Renal cortical epithelial cell (primary cell): ENCODE measurements around the gene IGF2BP3. TPM values are rescaled to one million over a fixed set of nuclear protein-coding genes. Genes with fewer than 3 reads are reported as not detected.
"Not testable (repeated sequence)": the region's sequence is repeated elsewhere in the genome, so short reads cannot be mapped to it uniquely, and the experiment has no call there.

ENCODE experiments used
- DNase-seq: peaks from one replicate; pipeline ENCODE4 v3.0.0-alpha.2; 2011; ENCODE audit warnings: low read depth
- total RNA-seq: library from RNA; depleted of rRNA; stranded (reverse); fragments of >200 nt; gene quantifications from 2 replicates; pipeline ENCODE4 v1.2.3, GENCODE V29; 2014

Gene IGF2BP3
- total RNA-seq, 1 donor from 2014 or later: 50.8 TPM

DNA sequence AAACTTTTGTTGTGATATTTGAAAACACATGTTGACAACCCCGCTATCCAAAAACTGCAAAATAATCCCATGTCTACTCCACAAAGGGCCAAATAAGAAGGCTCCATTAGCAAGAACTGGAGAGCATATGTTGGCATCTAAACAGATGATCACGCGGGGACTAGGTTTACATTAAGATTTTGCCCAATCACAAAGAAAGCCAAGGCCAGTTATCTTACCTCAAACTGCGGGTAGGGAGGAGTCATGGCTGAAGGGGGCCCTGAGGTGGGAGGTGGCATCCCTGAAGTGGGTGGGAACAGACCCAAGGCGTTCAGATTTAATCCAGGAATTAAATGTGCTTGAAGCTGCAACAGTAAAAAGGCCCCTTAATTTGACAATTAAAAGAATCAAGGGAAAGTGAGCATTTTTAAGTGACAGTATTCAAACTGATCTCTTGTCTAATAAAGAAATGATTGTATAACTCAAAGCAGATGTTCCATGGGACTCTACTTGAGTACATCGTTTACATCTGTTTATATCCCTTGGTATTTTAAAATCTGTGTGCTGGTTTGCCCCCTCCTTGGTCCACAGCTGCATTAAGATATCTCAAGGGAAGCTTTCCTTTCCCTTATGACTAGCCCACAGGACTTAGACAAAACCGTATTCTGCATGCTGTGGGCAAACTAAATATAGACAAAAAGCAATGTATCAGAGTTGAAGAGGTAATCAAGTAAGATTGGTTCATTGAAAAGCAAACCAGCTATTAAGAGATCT lies 128.3 kb downstream of the IGF2BP3 start:
- DNase-seq: no peak

GRCh38 chr7:23338863-23339262 lies 131.4 kb downstream of the IGF2BP3 start:
- no peak for DNase-seq

GRCh38 chr7:23338439-23338838 lies 131.9 kb downstream of the IGF2BP3 start:
- DNase-seq: no peak

GRCh38 chr7:23337374-23337773 lies 132.9 kb downstream of the IGF2BP3 start:
- no peak for DNase-seq

DNA sequence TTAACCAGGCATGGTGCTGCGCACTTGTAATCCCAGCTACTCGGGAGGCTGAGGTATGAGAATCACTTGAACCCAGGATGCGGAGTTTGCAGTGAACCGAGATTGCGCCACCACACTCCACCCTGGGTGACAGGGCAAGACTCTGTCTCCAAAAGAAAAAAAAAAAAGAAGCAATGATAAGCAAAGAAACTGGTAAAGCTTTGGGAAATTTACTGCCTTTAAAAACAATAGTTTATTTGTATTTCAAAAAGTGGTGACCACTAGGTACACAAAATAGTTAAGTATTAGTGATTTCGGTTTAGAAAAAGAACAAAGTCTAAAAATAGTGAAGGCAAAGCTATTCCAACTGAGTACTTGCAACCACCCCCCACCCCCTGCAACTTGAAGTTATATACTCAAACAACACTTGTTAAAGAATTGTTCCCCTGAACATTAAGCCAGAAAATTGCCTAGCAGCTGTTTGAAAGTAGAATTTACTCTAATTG lies 133.4 kb downstream of the IGF2BP3 start:
- DNase-seq: no peak

GRCh38 chr7:23336086-23336485 lies 134.2 kb downstream of the IGF2BP3 start:
- no peak for DNase-seq

DNA sequence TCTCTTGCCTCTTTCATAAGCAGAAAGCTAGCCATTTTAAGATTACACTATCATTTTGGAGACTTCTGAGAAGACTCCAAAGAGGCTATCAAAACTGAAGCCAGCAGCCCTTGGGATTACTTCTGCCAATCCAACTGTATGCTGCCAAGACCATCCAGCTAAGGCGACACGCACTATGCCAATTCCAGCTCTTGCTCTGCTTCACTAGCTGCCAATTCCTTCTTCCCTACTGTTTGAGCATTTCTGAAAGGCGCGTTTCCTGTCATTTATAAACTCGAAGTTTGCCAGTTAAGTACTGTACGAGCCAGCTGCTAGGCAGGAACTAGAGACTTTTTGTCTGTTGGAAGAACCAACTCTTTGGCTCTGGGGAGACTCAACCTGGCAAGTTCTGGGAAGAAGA lies 134.7 kb downstream of the IGF2BP3 start:
- DNase-seq: no peak

- DNase-seq: no peak
These were observed 135.2 kb downstream of the IGF2BP3 start for GRCh38 chr7:23335136-23335535.

DNA sequence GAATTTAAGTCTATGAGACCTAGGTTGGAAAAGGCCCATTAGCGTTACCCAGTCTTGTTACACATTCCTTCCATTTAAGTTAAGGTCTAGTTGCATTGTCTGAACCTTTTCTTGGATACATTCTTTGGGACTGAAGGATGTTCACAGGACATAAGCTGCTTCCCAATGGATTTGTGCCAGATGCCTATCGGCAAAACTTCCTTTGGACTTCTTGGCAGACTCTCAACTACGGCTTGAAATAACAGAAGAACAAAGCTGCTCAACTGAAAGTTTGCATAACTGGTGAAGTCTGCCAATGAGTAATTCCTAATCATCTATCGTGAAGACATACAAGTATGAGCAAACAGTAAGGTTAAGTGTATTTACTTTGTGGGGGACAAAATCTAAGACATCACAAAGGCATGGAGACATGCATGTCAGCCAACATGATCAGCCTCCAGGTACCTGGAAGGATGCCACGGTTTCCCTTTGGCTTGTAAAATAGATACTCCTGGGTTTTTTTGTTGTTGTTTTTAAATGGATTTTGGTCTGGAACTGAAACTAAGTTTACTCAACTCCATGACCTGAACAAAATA lies 135.7 kb downstream of the IGF2BP3 start:
- DNase-seq: peak; percentile 99

DNA sequence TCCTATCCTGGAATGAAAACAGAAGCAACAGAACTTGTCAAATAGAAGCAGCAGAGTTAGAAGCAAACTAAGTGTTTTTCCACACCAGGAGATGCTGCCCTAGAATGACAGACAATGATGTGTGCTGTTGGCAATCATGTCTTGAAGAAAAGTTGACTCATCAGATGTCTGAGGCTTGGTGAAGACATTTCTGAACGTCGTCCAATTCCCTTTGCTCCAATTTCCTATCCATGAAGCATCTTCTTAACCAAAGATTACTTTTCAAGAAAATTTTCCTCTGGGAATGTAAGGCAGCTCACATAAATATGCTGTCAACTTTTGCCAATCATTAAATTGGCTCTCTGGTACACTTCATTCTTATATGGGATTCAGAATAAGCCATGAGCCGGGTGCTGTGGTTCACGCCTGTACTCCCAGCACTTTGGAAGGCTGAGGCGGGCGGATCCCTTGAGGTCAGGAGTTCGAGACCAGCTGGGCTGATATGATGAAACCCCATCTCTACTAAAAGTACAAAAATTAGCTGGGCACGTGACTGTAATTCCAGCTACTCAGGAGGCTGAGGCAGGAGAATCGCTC lies 136.5 kb downstream of the IGF2BP3 start:
- peak; percentile 92 for DNase-seq

GRCh38 chr7:23332910-23333612 lies 137.2 kb downstream of the IGF2BP3 start:
- peak; percentile 20 for DNase-seq

DNA sequence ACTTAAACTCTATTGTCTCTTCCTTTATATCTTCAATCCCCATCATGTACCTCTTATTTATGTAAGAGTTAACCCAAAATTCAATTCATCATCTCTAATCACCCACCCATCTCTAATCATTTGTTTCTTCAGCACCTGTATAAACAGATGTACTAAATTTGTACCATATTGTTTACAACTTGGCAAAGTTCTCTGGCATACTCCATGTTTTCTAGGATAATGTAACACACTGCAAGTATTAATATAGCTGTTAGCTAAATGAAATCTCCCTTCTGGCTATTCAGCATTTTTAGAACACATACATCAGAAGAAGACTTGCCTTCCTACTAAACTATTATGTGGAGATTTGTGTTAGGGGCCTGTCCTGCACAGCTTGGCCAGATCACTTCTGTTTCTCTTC lies 138.1 kb downstream of the IGF2BP3 start:
- DNase-seq: no peak

DNA sequence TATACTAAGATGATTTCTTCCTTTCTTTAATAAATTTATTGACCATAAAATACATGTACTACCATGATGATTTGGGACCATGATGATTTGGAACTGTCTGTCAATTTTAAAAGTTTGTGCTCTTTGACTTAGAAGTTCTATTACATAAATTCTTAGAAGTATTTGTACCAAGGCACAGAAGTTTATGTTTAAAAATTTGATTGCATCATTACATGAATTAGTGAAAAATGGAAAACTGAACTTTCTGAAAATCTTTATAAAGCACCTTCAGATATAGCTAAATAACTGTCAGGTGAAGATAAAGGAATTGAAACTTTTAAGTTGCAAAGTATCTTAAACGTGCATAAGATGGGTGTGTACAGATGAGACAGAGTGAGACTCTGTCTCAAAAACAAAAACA lies 139.2 kb downstream of the IGF2BP3 start:
- DNase-seq: no peak

DNA sequence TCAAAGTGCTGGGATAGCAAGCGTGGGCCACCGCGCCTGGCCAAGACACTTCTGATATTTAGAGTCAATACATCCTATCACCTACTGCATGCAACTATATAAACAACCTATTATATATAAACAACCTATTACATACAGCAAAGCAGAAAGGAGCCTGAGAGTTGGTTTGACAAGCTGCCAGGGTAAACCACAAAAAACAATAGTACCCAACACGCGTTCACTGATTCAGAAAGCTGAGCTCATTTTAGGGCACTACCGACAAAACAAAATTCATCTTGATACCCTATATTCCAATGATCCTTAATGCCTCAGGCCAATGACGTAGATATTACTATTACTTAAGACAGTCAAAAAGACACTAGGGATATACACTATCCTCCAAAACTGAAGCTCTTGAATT lies 154.9 kb downstream of the IGF2BP3 start:
- peak; percentile 31 for DNase-seq

DNA sequence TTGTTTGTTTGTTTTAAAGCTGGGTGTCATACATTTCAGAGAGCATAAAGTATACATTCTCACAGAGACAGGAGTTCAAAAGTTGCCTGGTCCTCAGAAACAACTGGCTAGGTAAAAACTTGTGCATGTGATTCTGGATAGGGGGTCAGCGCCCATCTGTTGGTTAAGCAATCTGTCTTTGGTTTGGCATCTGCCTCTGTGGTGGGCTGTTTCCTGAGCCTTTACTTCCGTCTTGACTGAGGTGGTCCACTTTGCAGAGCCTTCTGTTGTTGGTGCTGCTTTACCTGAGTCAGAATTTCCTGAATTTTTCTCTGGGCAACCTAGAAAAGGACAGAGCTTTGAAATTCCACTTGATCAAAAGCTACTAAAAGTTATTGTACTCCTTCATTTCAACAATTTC lies 158.2 kb downstream of the IGF2BP3 start:
- not testable (repeated sequence) for DNase-seq

GRCh38 chr7:23308754-23309153 lies 161.5 kb downstream of the IGF2BP3 start:
- DNase-seq: no peak

GRCh38 chr7:23306936-23307521 lies 163.3 kb downstream of the IGF2BP3 start:
- DNase-seq: no peak

GRCh38 chr7:23299770-23300300 lies 170.5 kb downstream of the IGF2BP3 start:
- peak; percentile 18 for DNase-seq

GRCh38 chr7:23298885-23299769 lies 171.2 kb downstream of the IGF2BP3 start, which contains the start of gene MALSU1:
TSS of gene MALSU1 (plus strand) at chr7:23299339. CDS start at chr7:23299353, 14 bp downstream.
- peak; percentile 93 for DNase-seq

- peak; percentile 50 for DNase-seq
These were observed 172.0 kb downstream of the IGF2BP3 start for GRCh38 chr7:23298141-23298881.
